ENCODE measurements around the gene KRT74.

The KRT74 gene

GRCh38 chr12:52543985-52544883, 29.4 kb downstream of the KRT74 start:
- Mint-ChIP-seq H3K4me1 (no peaks in the 10 kb centered on the region), H3K27ac (no peak overlapping the region), H3K9me3 (no peaks in the 10 kb centered on the region), H3K36me3 (no peaks in the 10 kb centered on the region), H3K4me3 (no peak overlapping the region), H3K27me3 (peaks cover 9 to 21% of the 10 kb centered on the region in 2 donors)
- no peak for DNase-seq
- no peak for ATAC-seq (replicated peaks)

GRCh38 chr12:52542785-52543318, 30.8 kb downstream of the KRT74 start:
- no peak for ATAC-seq (replicated peaks)
- Mint-ChIP-seq H3K27ac (no peak overlapping the region), H3K4me1 (no peaks in the 10 kb centered on the region), H3K4me3 (no peak overlapping the region), H3K9me3 (no peaks in the 10 kb centered on the region), H3K36me3 (no peaks in the 10 kb centered on the region), H3K27me3 (peaks cover 11 to 17% of the 10 kb centered on the region in 2 donors)
- no peak for DNase-seq

GRCh38 chr12:52542157-52542556, 31.5 kb downstream of the KRT74 start:
- no peak overlapping the region for H3K27ac Mint-ChIP-seq
- DNase-seq (no peak), ATAC-seq (replicated peaks) (no peak)
- peaks cover 16 to 17% of the 10 kb centered on the region in 2 donors for H3K27me3 Mint-ChIP-seq
- H3K9me3 Mint-ChIP-seq, result no peaks in the 10 kb centered on the region
- H3K4me1 Mint-ChIP-seq, result no peaks in the 10 kb centered on the region
- no peaks in the 10 kb centered on the region for H3K36me3 Mint-ChIP-seq
- no peak overlapping the region for H3K4me3 Mint-ChIP-seq

GRCh38 chr12:52541709-52542108, 31.9 kb downstream of the KRT74 start:
- DNase-seq (no peak), ATAC-seq (replicated peaks) (no peak)
- no peaks in the 10 kb centered on the region for H3K4me1 Mint-ChIP-seq
- no peaks in the 10 kb centered on the region for H3K36me3 Mint-ChIP-seq
- H3K27ac Mint-ChIP-seq, result no peak overlapping the region
- H3K9me3 Mint-ChIP-seq, result no peaks in the 10 kb centered on the region
- H3K4me3 Mint-ChIP-seq, result no peak overlapping the region
- H3K27me3 Mint-ChIP-seq, result peaks cover 17 to 20% of the 10 kb centered on the region in 2 donors

- no peaks in the 10 kb centered on the region for H3K4me1 Mint-ChIP-seq
- peaks cover 13 to 20% of the 10 kb centered on the region in 2 donors for H3K27me3 Mint-ChIP-seq
- no peak overlapping the region for H3K4me3 Mint-ChIP-seq
- H3K36me3 Mint-ChIP-seq, result no peaks in the 10 kb centered on the region
- no peak for DNase-seq
- no peak overlapping the region for H3K27ac Mint-ChIP-seq
- no peak for ATAC-seq (replicated peaks)
- no peaks in the 10 kb centered on the region for H3K9me3 Mint-ChIP-seq
These were observed 33.1 kb downstream of the KRT74 start for GRCh38 chr12:52540531-52540930.

- no peaks in the 10 kb centered on the region for H3K4me1 Mint-ChIP-seq
- ATAC-seq (replicated peaks) (no peak), DNase-seq (no peak)
- H3K36me3 Mint-ChIP-seq, result no peaks in the 10 kb centered on the region
- no peak overlapping the region for H3K27ac Mint-ChIP-seq
- H3K27me3 Mint-ChIP-seq, result peaks cover 9 to 17% of the 10 kb centered on the region in 2 donors
- no peak overlapping the region for H3K4me3 Mint-ChIP-seq
- H3K9me3 Mint-ChIP-seq, result no peaks in the 10 kb centered on the region
These were observed 33.8 kb downstream of the KRT74 start for GRCh38 chr12:52539821-52540173.

GRCh38 chr12:52539083-52539820, 34.4 kb downstream of the KRT74 start:
- Mint-ChIP-seq H3K4me1 (no peaks in the 10 kb centered on the region), H3K27me3 (peaks cover 9 to 15% of the 10 kb centered on the region in 2 donors), H3K9me3 (no peaks in the 10 kb centered on the region), H3K36me3 (no peaks in the 10 kb centered on the region), H3K27ac (no peak overlapping the region), H3K4me3 (no peak overlapping the region)
- ATAC-seq (replicated peaks), result no peak
- no peak for DNase-seq

- DNase-seq (no peak), ATAC-seq (replicated peaks) (no peak)
- Mint-ChIP-seq H3K9me3 (no peaks in the 10 kb centered on the region), H3K4me1 (no peaks in the 10 kb centered on the region), H3K27ac (no peak overlapping the region), H3K36me3 (no peaks in the 10 kb centered on the region), H3K4me3 (no peak overlapping the region), H3K27me3 (peaks cover 5 to 15% of the 10 kb centered on the region in 2 donors)
These were observed 36.5 kb downstream of the KRT74 start for GRCh38 chr12:52537101-52537500.

GRCh38 chr12:52535574-52535973, 38.1 kb downstream of the KRT74 start:
- H3K4me3 Mint-ChIP-seq, result no peak overlapping the region
- no peak overlapping the region for H3K27ac Mint-ChIP-seq
- DNase-seq, result no peak
- no peaks in the 10 kb centered on the region for H3K9me3 Mint-ChIP-seq
- H3K36me3 Mint-ChIP-seq, result no peaks in the 10 kb centered on the region
- H3K4me1 Mint-ChIP-seq, result no peaks in the 10 kb centered on the region
- peaks cover 5 to 15% of the 10 kb centered on the region in 2 donors for H3K27me3 Mint-ChIP-seq
- no peak for ATAC-seq (replicated peaks)

GRCh38 chr12:52534482-52534881, 39.2 kb downstream of the KRT74 start:
- Mint-ChIP-seq H3K4me3 (no peak overlapping the region), H3K9me3 (no peaks in the 10 kb centered on the region), H3K4me1 (no peaks in the 10 kb centered on the region), H3K27ac (no peak overlapping the region), H3K27me3 (peaks cover 0 to 13% of the 10 kb centered on the region in 2 donors), H3K36me3 (no peaks in the 10 kb centered on the region)
- DNase-seq, result no peak
- no peak for ATAC-seq (replicated peaks)

- Mint-ChIP-seq H3K36me3 (no peaks in the 10 kb centered on the region), H3K27me3 (peaks cover 0 to 9% of the 10 kb centered on the region in 2 donors), H3K4me3 (no peak overlapping the region), H3K9me3 (no peaks in the 10 kb centered on the region), H3K27ac (no peak overlapping the region), H3K4me1 (no peaks in the 10 kb centered on the region)
- ATAC-seq (replicated peaks) (no peak), DNase-seq (no peak)
These were observed 39.8 kb downstream of the KRT74 start for GRCh38 chr12:52533686-52534470.

GRCh38 chr12:52532636-52533035, 41.0 kb downstream of the KRT74 start:
- no peak for DNase-seq
- H3K27me3 Mint-ChIP-seq, result peaks cover 0 to 9% of the 10 kb centered on the region in 2 donors
- no peaks in the 10 kb centered on the region for H3K4me1 Mint-ChIP-seq
- no peak for ATAC-seq (replicated peaks)
- no peaks in the 10 kb centered on the region for H3K36me3 Mint-ChIP-seq
- H3K27ac Mint-ChIP-seq, result no peak overlapping the region
- no peaks in the 10 kb centered on the region for H3K9me3 Mint-ChIP-seq
- no peak overlapping the region for H3K4me3 Mint-ChIP-seq

GRCh38 chr12:52531566-52532300, 41.9 kb downstream of the KRT74 start:
- peak in 1 of 2 donors; percentile 48 for ATAC-seq (replicated peaks)
- no peak overlapping the region for H3K4me3 Mint-ChIP-seq
- no peaks in the 10 kb centered on the region for H3K27me3 Mint-ChIP-seq
- no peak for DNase-seq
- no peaks in the 10 kb centered on the region for H3K9me3 Mint-ChIP-seq
- H3K27ac Mint-ChIP-seq, result no peak overlapping the region
- H3K4me1 Mint-ChIP-seq, result no peaks in the 10 kb centered on the region
- no peaks in the 10 kb centered on the region for H3K36me3 Mint-ChIP-seq

- no peaks in the 10 kb centered on the region for H3K36me3 Mint-ChIP-seq
- no peaks in the 10 kb centered on the region for H3K4me1 Mint-ChIP-seq
- no peak overlapping the region for H3K4me3 Mint-ChIP-seq
- ATAC-seq (replicated peaks) (no peak), DNase-seq (no peak)
- H3K27me3 Mint-ChIP-seq, result no peaks in the 10 kb centered on the region
- H3K9me3 Mint-ChIP-seq, result no peaks in the 10 kb centered on the region
- no peak overlapping the region for H3K27ac Mint-ChIP-seq
These were observed 42.7 kb downstream of the KRT74 start for GRCh38 chr12:52530905-52531304.
